ENCODE results near the gene NEURL1B. TPM values are rescaled to one million over a fixed set of nuclear protein-coding genes. Genes with fewer than 3 reads are reported as not detected.

The NEURL1B gene
- 10 to 100 TPM; 17.9 to 22.4 TPM for total RNA-seq

DNA sequence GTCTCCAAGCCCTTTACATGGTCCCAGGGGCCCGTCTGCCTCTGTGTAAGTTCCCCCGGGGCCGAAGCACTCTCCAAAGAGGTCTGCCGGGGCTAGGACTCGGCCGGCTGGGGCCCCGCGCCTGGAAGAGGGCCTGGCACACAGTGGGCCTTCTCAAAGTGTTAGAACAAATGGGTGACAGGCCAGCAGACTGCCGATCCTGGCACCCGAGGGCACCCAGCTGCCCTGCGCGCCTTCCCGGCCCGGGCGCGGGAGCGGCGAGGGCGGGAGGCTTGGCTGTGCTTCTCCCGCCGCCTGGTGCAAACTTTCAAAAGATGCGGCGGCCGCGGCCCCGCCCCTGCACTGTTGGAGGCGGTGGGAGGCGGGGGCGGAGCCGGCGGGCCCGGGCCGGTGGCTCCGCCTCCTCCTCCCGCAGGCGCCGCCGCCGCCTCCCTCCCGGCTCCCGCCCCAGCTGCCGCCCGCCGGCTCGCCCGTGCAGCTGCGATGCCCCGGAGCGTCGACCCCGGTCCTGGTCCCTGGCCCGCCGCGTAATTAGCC is at the start of gene NEURL1B:
TSS of gene NEURL1B (plus strand) at position 442 of the 537 bp plus-strand sequence. CDS start 144 bp downstream, outside the sequence.
- TF ChIP-seq, protein P1, sequence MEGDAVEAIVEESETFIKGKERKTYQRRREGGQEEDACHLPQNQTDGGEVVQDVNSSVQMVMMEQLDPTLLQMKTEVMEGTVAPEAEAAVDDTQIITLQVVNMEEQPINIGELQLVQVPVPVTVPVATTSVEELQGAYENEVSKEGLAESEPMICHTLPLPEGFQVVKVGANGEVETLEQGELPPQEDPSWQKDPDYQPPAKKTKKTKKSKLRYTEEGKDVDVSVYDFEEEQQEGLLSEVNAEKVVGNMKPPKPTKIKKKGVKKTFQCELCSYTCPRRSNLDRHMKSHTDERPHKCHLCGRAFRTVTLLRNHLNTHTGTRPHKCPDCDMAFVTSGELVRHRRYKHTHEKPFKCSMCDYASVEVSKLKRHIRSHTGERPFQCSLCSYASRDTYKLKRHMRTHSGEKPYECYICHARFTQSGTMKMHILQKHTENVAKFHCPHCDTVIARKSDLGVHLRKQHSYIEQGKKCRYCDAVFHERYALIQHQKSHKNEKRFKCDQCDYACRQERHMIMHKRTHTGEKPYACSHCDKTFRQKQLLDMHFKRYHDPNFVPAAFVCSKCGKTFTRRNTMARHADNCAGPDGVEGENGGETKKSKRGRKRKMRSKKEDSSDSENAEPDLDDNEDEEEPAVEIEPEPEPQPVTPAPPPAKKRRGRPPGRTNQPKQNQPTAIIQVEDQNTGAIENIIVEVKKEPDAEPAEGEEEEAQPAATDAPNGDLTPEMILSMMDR (IDR thresholded peaks at IDR 0.05): peak in 1 of 2 donors; percentile 40
- no peaks in the 10 kb centered on the region for H3K27me3 ChIP-seq
- peak; percentile 73 for DNase-seq (ENCODE audit: low spot score)
- no peaks in the 10 kb centered on the region for H3K36me3 ChIP-seq
- no peaks in the 10 kb centered on the region for H3K9me3 ChIP-seq
- peak within 1 kb of the TSS; percentile 93 to 94 for H3K27ac ChIP-seq
- H3K4me1 ChIP-seq: peaks cover 0 to 58% of the 10 kb centered on the region in 2 donors
- peak within 1 kb of the TSS; percentile 90 to 93 for H3K4me3 ChIP-seq

DNA sequence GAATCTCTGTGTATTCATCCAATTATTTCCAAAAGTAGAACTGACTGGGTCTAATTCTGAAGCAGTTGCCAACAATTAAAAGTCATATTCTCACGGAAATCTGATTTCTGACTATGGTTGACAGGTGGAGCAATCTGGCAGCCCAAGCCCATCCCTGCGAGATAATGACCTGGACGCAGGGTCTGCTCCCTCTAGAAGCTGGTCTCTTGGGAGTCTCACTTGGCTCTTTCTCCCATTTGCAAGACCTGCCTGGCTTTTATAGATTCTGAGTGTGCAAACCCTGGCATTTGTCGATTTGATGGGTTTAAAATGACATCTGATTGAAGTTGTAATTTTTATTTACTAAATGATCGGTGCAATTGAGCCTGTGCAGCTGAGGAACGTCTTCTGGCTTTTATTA is 49.4 kb upstream of the NEURL1B start:
- Histone ChIP-seq H3K9me3 (no peaks in the 10 kb centered on the region), H3K4me3 (no peak overlapping the region), H3K36me3 (no peaks in the 10 kb centered on the region), H3K27me3 (no peaks in the 10 kb centered on the region), H3K4me1 (peaks cover 0 to 8% of the 10 kb centered on the region in 2 donors), H3K27ac (no peak overlapping the region)
- no peak for DNase-seq (ENCODE audit: low spot score)
- TF ChIP-seq, protein P1 (IDR thresholded peaks at IDR 0.05): no peak

DNA sequence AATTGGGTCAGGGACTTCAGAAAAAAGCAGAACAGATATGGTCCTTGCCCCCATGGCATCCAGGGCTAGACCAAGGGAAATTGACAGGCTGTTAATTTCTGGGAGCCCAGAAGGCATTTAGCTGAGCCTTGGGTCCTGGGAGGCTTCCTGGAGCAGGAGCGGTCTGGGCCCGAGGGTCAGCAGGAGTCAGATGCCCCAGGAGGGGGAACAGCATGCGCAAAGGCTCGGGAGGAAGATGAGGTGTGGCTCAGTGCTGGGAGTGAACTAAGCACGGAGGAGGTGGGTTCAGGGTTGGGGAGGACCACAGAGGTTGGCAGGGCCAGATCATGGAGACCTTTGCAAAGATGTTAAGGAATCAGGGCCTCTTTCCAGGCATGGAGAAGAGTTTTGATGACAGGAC is 48.2 kb upstream of the NEURL1B start:
- Histone ChIP-seq H3K27me3 (no peaks in the 10 kb centered on the region), H3K36me3 (no peaks in the 10 kb centered on the region), H3K4me1 (no peaks in the 10 kb centered on the region), H3K27ac (no peak overlapping the region), H3K9me3 (no peaks in the 10 kb centered on the region), H3K4me3 (no peak overlapping the region)
- no peak for DNase-seq (ENCODE audit: low spot score)
- TF ChIP-seq, protein P1 (IDR thresholded peaks at IDR 0.05): no peak

DNA sequence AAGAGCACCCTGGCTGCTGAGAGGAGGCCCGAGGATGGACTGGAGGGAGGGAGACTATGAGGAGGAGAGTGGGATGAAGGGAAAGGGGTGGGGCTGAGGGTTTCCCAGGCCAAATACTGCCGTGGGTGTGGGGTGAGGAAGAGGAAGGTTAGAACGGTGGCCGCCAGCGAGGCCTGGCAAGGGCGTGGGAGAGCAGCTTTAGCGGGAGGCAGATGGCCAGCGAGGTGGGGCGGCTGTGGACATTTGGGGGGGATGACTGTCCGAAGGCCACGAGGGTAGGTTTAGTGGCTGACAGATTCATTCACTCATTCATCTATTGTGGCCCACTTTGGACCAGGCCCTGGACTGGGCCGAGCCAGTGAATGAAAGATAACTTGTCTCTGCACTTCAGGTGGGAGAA is 47.8 kb upstream of the NEURL1B start:
- Histone ChIP-seq H3K27me3 (no peaks in the 10 kb centered on the region), H3K36me3 (no peaks in the 10 kb centered on the region), H3K9me3 (no peaks in the 10 kb centered on the region), H3K27ac (no peak overlapping the region), H3K4me3 (no peak overlapping the region), H3K4me1 (no peaks in the 10 kb centered on the region)
- no peak for DNase-seq (ENCODE audit: low spot score)
- TF ChIP-seq, protein P1 (IDR thresholded peaks at IDR 0.05): no peak

DNA sequence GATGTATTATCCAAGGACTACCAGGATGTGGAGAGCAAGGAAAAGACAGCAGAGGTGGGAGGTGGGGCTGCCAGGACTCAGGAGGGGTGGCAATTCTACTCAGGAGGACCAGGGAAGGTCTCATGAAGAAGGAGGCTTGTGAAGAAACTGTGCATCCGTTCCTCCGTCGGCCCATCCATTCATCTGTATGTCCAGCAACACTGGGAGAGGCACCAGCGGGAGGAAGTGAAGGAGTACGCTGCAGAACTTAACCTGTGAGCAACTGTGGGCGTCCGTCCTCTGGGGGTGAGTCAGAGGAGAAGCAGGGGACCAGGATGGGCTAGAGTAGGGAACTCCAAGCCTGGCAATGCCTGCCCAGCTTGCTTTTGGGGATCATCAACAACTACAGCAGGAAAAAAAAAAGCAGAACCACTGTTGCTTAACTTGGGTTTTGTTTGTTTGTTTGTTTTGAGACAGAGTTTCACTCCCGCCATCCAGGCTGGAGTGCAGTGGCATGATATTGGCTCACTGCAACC is 47.3 kb upstream of the NEURL1B start:
- H3K4me1 ChIP-seq: peaks cover 0 to 3% of the 10 kb centered on the region in 2 donors
- H3K27me3 ChIP-seq: no peaks in the 10 kb centered on the region
- no peak overlapping the region for H3K27ac ChIP-seq
- no peak overlapping the region for H3K4me3 ChIP-seq
- H3K9me3 ChIP-seq: no peaks in the 10 kb centered on the region
- TF ChIP-seq, protein P1 (IDR thresholded peaks at IDR 0.05): no peak
- no peaks in the 10 kb centered on the region for H3K36me3 ChIP-seq
- no peak for DNase-seq (ENCODE audit: low spot score)

DNA sequence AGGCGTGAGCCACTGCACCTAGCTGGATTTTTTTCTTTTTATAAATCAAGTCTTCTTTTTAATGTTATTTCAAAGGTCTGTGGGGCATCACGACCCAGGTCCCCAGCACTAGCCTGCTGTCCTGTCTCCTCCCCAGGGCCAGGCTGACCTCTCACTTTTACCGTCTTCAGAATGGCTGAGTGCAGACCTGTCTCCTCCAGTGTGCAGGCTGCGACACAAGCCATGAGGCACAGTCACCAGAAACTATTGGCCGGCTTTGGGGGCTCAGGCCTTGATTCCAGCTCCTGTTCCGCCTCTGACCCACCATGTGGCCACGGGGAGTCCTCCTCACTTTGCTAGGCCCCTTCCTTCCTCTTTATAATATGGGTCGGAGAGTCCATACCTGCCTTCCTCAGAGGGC is 46.6 kb upstream of the NEURL1B start:
- Histone ChIP-seq H3K4me3 (no peak overlapping the region), H3K36me3 (no peaks in the 10 kb centered on the region), H3K27me3 (no peaks in the 10 kb centered on the region), H3K4me1 (peaks cover 0 to 4% of the 10 kb centered on the region in 2 donors), H3K27ac (no peak overlapping the region), H3K9me3 (no peaks in the 10 kb centered on the region)
- DNase-seq (ENCODE audit: low spot score): no peak
- TF ChIP-seq, protein P1 (IDR thresholded peaks at IDR 0.05): no peak

Measured in right atrium auricular region (tissue), 2 donors.